Right atrium auricular region (tissue), 2 donors: ENCODE data around the gene AKR1C3. TPM values are rescaled to one million over a fixed set of nuclear protein-coding genes. Genes with fewer than 3 reads are reported as not detected.
"Not testable (repeated sequence)": the region's sequence is repeated elsewhere in the genome, so short reads cannot be mapped to it uniquely, and the experiment has no call there.

Experiments used
- DNase-seq: peaks from one replicate; pipeline ENCODE4 v3.0.0-alpha.2; 2019; ENCODE audit warnings: low spot score
- H3K27ac ChIP-seq, 2 donors: fragments of 200-600 bp; sonication (generic); 1 replicate in 1 of 2; 2 replicates in 1 of 2; pipeline ENCODE4 v1.5.1; 2016 to 2019
- H3K27me3 ChIP-seq, 2 donors: fragments of 200-600 bp; sonication (generic); one replicate each; pipeline versions ENCODE4 v1.5.1 to v1.6.0; 2017 to 2019
- H3K36me3 ChIP-seq: fragments of 200-600 bp; sonication (generic); one replicate; pipeline ENCODE4 v1.5.1; 2016
- H3K4me1 ChIP-seq, 2 donors: fragments of 200-600 bp; sonication (generic); one replicate each; pipeline versions ENCODE4 v1.5.1 to v1.6.0; 2017 to 2019
- H3K4me3 ChIP-seq, 2 donors: fragments of 200-600 bp; sonication (generic); 1 replicate in 1 of 2; 2 replicates in 1 of 2; pipeline ENCODE4 v1.5.1; 2017 to 2019; ENCODE audit warnings: mild to moderate bottlenecking in 1 of 2, moderate library complexity in 1 of 2
- H3K9me3 ChIP-seq, 2 donors: fragments of 200-600 bp; sonication (generic); one replicate each; pipeline ENCODE4 v1.5.1; 2019
- CTCF ChIP-seq, 2 donors: fragments of 200-600 bp; sonication (generic); IDR thresholded peaks; one replicate each; pipeline ENCODE4 v1.5.1; 2019; ENCODE audit warnings: antibody characterized with exemption in 2 of 2
- total RNA-seq, 2 donors: library from RNA; depleted of rRNA; stranded (reverse); fragments of >200 nt; gene quantifications; one replicate each; pipeline ENCODE4 v1.1.0, GENCODE V29; 2016

The AKR1C3 gene
- total RNA-seq, 2 donors from 2014 or later = 42.1 to 48.9 TPM

- Histone ChIP-seq H3K4me1 (no peaks in the 10 kb centered on the region), H3K36me3 (peaks cover 12% of the 10 kb centered on the region), H3K27ac (no peak overlapping the region), H3K27me3 (no peaks in the 10 kb centered on the region), H3K9me3 (no peaks in the 10 kb centered on the region), H3K4me3 (no peak overlapping the region)
- TF ChIP-seq CTCF (IDR thresholded peaks at IDR 0.05) = no peak
- no peak for DNase-seq
These were observed 12.3 kb downstream of the AKR1C3 start for GRCh38 chr10:5106553-5106952.

- Histone ChIP-seq H3K9me3 (no peaks in the 10 kb centered on the region), H3K27me3 (no peaks in the 10 kb centered on the region), H3K27ac (no peak overlapping the region), H3K36me3 (peaks cover 12% of the 10 kb centered on the region), H3K4me3 (no peak overlapping the region), H3K4me1 (no peaks in the 10 kb centered on the region)
- no peak for DNase-seq
- no peak for TF ChIP-seq CTCF (IDR thresholded peaks at IDR 0.05)
These were observed 13.8 kb downstream of the AKR1C3 start for GRCh38 chr10:5107860-5108526.

- H3K4me1 ChIP-seq = no peaks in the 10 kb centered on the region
- no peak overlapping the region for H3K4me3 ChIP-seq
- no peaks in the 10 kb centered on the region for H3K27me3 ChIP-seq
- no peaks in the 10 kb centered on the region for H3K9me3 ChIP-seq
- DNase-seq = no peak
- peaks cover 12% of the 10 kb centered on the region for H3K36me3 ChIP-seq
- no peak overlapping the region for H3K27ac ChIP-seq
- no peak for TF ChIP-seq CTCF (IDR thresholded peaks at IDR 0.05)
These were observed 14.6 kb downstream of the AKR1C3 start for GRCh38 chr10:5108658-5109416.

- H3K27ac ChIP-seq, H3K4me1 ChIP-seq, DNase-seq, H3K4me3 ChIP-seq, H3K9me3 ChIP-seq, H3K27me3 ChIP-seq: not testable (repeated sequence)
- H3K36me3 ChIP-seq = peaks cover 12% of the 10 kb centered on the region
These were observed 15.6 kb downstream of the AKR1C3 start for GRCh38 chr10:5109861-5110260.

- Histone ChIP-seq H3K4me1 (no peaks in the 10 kb centered on the region), H3K4me3 (no peak overlapping the region), H3K36me3 (no peaks in the 10 kb centered on the region), H3K27me3 (no peaks in the 10 kb centered on the region), H3K27ac (no peak overlapping the region), H3K9me3 (no peaks in the 10 kb centered on the region)
- DNase-seq = no peak
- TF ChIP-seq CTCF (IDR thresholded peaks at IDR 0.05) = no peak
These were observed 22.4 kb downstream of the AKR1C3 start for GRCh38 chr10:5116621-5117020.

- no peak for TF ChIP-seq CTCF (IDR thresholded peaks at IDR 0.05)
- no peaks in the 10 kb centered on the region for H3K27me3 ChIP-seq
- H3K4me1 ChIP-seq = no peaks in the 10 kb centered on the region
- H3K4me3 ChIP-seq = no peak overlapping the region
- no peak overlapping the region for H3K27ac ChIP-seq
- no peak for DNase-seq
- no peaks in the 10 kb centered on the region for H3K9me3 ChIP-seq
- H3K36me3 ChIP-seq = no peaks in the 10 kb centered on the region
These were observed 22.8 kb downstream of the AKR1C3 start for GRCh38 chr10:5117026-5117425.

- H3K4me1 ChIP-seq, H3K36me3 ChIP-seq, H3K27me3 ChIP-seq, H3K27ac ChIP-seq, H3K9me3 ChIP-seq, H3K4me3 ChIP-seq, DNase-seq: not testable (repeated sequence)
These were observed 25.8 kb downstream of the AKR1C3 start for GRCh38 chr10:5119997-5120396.
